GM18867 (cell line): ENCODE data around the gene PDXDC1.
"Not testable (repeated sequence)": the region's sequence is repeated elsewhere in the genome, so short reads cannot be mapped to it uniquely, and the experiment has no call there.

ENCODE experiments used
- ATAC-seq: cut with Tn5 transposase; IDR thresholded peaks from one replicate; pipeline ENCODE4 v1.9.1; 2021; ENCODE audit warnings: mild to moderate bottlenecking, moderate library complexity; ENCODE audit not compliant: unreplicated experiment

The PDXDC1 gene

DNA sequence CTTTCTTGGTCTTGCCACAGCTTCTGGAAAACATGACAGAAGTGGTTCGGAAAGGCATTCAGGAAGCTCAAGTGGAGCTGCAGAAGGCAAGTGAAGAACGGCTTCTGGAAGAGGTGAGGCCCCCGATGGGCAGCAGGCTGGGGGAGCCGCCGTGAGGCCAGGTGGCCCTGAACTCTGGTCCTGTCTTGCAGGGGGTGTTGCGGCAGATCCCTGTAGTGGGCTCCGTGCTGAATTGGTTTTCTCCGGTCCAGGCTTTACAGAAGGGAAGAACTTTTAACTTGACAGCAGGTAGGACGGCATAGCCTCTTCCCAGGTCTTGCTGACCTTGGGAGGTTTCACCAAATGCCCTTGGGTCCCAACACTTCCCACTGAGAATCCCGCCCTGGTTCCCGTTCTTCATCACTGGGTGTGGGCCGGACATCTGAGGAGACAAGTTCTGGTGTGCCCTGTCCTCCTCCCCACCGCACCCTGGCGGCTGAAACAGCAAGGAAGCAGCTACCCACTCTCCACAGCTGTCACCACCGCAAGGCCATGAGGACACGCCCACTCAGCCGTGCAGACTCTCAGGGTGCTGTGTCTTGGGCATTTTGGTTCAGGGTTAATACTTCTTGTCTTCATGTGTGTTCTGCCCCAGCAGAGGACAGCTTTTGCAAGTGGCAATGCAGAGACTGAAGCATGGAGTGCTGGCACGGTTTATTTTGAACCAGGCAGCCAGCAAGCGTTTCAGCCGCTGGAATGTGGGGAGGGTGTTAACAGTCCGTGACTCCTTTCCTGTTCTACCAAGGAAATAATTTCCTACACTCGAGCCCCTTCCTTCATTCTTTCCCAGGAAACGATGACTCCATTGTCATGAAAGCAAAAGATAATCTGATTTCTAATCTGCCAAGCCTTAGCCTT is 59.7 kb downstream of the PDXDC1 start:
- no peak for ATAC-seq

DNA sequence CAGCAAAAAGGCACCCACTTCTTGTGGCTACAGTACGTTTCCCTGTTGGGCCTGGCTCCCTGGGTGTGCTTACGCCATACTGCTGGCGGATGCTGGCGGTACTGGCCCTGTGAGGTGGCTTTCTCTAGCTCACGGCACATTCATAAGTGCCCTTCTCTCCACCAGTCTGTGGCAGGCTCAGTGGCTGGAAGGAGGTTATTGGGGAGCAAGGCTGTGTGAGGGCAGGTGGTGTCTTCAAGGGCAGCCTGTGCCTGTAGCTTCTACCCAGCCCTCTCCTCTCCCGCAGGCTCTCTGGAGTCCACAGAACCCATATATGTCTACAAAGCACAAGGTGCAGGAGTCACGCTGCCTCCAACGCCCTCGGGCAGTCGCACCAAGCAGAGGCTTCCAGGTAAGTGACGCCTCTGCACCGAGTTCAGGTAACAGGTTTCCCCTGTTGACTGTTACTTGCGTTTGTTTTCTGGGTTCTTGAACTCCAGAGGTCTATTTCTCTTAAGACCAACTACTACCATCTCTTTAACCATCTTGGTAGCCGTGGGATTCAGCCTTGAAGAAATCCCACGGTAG is 60.4 kb downstream of the PDXDC1 start:
- ATAC-seq: no peak

DNA sequence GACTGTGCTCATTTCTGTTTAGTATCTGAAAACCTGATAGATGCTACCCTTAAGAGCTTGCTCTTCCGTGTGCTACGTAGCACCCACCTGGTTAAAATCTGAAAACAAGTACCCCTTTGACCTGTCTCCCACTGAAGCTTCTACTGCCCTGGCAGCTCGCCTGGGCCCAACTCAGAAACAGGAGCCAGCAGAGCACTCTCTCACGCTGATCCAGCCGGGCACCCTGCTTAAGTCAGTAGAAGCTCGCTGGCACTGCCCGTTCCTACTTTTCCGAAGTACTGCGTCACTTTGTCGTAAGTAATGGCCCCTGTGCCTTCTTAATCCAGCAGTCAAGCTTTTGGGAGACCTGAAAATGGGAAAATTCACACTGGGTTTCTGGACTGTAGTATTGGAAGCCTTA is 62.2 kb downstream of the PDXDC1 start:
- no peak for ATAC-seq

DNA sequence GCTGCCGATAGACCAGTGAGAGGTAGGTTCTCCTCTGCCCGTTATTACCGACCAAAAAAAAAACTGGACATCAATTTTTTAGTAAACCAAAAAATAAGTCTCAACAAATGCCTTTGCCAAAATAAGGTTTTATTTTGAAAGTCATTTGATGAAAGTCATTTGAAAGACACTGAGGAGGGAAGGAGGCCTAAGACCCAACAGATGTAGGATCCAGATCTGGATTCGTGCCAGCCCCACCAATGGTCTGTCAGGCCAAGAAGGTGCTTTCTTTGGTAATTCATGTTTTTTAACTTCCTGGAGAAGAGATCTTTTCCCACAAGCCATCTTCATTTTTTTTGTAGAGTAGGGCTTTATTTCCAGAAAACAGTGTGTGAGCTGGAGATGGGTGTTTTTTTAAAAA is 62.9 kb downstream of the PDXDC1 start:
- ATAC-seq: no peak

DNA sequence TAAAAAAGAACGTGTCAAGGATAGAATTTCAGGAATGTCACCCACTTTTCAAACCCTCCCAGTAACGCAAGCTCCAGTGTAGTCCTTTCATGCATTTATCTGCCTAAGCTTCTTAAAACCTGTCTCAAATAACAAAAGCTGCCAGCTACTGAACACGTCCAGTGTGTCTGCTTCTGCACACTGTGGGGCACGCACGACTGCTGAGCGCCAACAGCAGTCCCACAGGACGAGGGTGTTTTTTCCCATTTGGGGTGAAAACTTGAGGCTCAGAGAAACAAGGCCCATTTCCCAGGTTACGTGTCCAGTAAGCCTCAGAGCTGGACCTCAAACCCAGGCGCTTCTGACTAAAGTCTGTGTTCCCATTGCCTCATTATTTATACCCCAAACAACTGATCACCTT is 63.9 kb downstream of the PDXDC1 start:
- no peak for ATAC-seq

DNA sequence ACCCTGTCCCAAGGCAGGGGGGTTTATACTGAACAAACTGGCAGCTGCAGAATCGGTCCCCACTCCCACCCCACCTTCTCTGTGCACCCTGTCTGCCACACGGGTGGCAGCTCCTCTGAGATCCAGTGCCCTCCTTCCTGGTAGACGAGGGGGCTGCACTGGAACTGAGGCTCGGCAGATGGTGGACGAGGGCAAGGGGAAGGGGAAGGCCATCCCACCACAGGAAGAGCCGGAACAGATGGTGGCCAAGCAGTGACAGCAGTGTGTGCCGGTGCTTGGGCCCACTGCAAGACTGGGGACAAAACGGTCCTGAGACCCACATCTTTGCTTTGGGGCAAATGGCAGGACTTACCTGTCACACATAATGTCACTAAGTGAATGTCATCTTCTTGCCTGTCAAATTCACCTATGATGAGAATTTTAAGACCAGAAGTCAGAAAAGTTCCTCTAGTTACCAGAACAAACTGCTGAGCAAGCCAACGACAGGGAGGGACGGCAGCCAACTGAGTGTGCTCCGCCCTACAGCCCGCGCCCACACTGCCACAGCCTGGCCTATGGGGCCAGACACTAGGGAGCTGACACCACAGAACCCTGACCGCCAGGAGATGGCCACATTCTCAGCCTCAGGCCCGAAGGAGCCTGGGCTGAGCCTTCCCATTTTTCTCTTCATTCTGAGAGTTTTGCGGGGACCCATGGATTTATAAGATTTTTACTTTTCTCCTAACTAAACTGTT is 66.6 kb downstream of the PDXDC1 start:
- no peak for ATAC-seq

DNA sequence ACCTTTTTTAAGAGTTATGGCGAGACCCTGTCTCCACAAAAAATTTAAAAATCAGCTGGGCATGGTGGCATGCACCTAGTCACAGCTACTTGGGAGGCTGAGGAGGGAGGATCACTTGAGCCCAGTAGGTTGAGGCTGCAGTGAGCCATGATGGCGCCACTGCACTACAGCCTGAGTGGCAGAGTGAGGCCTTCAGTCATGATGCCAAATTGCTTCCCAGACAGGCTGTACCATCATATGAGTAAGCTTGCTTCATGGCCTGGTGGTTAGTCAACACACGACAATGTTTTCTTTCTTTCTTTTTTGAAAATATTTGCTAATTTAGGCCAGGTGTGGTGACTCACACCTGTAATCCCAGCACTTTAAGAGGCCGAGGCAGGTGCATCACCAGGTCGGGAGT is 68.5 kb downstream of the PDXDC1 start:
- no peak for ATAC-seq

DNA sequence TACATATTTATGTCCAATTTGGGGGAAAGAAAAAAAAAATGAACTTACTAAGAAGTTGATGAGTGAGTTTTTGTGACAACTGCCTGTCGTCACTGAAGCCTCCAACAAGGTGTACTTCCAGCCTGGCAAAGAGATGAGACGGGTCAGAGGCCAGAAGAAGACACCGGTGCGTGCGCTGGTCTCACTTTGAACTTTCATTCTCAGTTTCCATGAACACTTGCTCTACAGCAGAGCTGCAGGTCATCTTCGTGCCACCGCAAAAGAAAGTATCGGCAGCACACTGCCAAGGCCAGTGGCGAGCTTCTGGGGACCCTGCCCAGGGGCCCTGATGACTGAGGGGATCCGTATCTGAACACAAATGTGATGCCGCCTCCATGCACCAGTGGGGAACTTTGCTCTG is 69.5 kb downstream of the PDXDC1 start:
- no peak for ATAC-seq

DNA sequence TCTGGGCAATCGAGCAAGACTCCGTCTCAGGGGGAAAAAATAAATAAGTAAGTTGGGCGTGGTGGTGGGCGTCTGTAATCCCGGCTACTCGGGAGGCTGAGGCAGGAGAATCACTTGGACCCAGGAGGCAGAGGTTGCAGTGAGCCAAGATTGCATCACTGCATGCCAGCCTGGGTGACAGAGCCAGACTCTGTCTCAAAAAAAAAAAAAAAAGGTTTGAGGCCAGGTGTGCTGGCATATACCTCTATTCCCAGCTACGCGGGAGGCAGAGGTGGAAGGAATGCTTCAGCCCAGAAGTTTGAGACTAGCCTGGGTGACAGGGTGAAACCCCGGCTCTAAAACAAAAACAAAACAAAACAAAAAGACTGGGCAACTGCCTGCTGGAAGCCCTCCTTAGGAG is 70.4 kb downstream of the PDXDC1 start:
- not testable (repeated sequence) for ATAC-seq

DNA sequence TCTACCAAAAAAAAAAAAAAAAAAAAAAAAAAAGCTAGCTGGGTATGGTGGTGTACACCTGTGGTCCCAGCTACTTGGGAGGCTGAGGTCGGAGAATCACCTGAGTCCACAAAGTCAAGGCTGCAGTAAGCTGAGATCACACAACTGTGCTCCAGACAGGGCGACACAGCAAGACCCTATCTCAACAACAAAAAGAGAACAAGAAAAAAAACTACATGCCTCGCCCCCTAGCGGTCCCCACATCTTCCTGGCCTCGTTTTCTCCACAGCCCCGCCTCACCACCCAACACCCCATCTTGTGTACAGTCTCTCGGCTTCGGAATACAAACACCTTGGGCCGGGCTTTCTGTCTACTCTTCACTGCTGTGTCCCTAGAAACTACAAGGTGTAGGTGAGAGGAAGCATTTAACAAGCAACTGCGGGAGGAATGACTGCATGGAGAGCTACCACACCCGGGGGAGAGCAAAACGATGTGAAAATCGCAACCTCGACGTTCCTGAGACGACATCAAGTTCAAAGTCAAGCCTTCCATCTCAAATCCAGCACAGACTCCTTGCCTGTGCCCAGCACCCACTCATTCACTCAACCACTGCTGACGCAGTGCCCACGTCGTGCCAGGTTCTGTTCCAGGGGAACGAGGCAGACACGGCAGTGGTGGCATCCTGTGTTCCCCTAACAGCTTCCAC is 72.0 kb downstream of the PDXDC1 start:
- ATAC-seq: no peak

DNA sequence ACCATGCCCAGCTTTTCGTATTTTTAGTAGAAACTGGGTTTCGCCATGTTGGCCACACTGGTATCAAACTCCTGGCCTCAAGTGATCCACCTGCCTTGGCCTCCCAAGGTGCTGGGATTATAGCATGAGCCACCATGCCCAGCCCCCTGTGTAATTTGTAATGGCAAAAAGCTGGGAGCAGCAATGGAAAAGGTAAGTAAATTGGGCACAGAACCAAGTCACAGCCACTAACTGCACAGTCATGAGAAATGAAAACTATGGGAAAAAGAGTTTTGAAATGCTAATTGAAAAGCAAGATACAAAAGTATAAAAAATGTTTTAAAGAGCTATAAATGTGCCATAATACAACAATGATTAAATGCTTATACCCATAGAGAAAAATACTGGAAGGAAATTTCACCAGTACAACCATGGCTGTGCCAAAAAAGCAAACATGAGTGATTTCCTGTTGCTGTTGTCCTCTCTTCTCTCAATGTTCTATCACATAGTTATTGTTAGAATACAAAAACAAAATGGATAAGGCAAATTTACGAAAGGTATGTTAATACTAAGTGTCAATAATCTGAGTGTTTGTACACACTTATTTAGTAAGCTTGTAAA is 74.9 kb downstream of the PDXDC1 start:
- ATAC-seq: no peak

DNA sequence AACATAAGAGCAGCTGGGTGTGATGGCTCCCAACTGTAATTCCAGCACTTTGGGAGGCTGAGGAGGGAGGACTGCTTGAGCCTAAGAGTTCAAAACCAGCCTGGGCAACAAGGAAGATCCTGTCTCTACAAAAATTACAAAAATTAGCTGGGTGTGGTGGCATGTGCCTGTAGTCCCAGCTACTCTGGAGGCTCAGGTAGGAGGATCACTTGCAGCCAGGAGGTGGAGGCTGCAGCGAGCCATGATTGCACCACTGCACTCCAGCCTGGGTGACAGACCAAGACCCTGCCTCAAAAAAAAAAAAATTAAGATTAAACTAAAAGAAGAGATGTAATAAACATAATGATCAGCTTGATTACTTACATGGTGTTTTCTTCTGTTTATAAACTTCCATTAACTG is 75.6 kb downstream of the PDXDC1 start:
- not testable (repeated sequence) for ATAC-seq

DNA sequence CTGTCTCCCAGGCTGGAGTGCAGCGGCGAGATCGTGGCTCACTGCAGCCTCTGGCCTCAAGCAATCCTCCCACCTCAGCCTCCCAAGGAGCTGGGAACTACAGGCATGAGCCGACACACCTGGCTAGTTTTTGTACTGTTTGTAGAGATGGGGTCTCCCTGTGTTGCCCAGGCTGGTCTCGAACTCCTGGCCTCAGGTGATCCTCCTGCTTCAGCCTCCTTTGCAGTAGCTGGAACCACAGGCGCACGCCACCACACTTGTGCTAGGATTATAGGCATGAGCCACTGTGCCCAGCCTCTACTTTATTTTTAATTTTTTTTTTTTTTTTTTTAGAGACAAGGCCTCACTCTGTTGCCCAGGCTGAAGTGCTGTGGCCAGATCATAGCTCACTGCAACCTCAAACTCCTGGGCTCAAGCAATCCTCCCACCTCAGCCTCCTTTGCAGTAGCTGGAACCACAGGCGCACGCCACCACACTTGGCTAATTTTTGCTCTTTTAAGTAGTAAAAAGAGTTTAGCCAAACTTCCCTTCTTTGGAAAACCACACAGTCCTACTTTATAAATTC is 76.6 kb downstream of the PDXDC1 start:
- ATAC-seq: no peak

DNA sequence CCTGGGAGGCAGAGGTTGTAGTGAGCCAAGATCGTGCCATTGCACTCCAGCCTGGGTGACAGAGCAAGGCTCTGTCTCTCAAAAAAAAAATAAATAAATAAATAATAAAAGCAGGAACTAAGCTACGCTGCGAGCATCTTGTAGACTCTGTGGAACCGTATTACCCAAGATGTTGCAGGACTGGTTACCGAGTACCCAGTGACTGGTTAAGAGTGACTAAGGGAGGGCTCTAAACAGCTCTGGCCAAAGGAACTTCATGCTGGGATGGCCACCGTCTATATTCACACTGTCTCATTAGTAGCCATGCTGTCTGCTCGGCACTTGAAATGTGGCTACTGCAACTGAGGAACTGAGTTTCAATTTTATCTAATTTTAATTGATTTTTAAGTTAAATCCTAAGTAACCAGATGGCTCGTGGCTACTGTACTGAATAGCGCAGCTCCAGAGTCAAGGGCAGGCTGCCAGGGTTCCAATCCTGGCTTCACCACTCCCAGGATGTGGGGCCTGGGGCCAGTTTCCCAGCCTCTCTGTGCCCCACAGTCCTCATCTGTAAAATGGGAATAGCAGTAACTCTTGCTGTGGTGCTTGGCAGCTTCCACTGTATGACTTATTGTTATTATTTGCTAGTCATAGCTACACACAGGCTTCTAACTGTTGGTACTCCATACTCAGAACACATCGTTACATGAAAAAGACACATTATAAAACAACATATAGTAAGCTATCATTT is 78.1 kb downstream of the PDXDC1 start:
- ATAC-seq: no peak

DNA sequence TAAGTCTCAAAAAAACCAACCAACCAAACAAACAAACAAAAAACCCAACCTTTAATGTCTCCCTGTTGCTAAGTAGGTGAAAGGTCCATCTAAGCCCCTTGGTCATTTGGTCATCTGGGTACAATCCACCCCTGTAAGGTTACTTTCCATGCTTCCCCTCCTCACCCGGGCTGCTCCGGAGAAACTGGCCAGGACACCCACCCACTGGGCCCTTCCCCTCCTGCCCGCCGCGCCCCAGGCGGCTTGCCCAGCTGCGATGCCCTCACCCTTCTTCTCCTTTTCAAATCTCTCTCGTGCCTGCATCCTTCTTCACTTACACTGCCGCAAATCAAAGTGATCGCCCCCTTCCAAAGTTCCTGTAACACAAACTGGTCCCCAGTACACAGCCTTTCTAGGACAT is 79.1 kb downstream of the PDXDC1 start:
- no peak for ATAC-seq

DNA sequence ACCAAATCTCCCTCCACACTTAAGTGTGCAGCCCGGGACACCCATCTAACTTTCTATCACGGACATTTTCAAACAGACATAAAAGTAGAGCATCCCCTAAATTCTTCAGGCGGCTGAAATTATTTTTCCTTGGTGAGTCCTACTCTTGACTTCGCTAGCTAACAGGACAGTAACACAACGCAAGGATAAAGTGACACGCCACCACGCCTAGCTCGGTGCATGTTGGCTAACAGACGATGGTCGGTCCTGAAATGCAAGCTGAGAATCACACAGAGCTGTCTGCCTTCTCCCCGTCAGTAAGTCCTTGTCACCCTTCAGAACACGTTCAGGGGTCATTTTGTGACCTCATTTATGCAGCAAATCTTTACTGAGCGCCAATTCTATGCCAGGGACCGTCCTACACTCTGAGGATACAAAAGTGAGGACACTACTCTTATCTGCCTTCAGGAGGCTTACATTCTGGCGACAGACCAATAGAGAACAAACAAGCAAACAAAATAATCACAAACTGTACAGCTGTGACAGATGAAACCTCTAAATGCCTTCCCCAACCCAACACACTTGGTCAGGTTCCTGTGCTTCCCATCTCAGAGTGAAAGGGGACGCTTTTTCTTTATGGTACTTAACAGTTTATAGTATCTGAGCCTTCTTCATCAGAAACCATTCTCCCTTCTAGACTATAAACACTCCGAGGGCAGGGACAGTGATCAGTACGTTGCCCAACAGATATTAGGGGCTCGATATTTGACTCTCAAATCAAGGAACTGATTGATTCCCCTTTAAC is 79.7 kb downstream of the PDXDC1 start:
- ATAC-seq: no peak

DNA sequence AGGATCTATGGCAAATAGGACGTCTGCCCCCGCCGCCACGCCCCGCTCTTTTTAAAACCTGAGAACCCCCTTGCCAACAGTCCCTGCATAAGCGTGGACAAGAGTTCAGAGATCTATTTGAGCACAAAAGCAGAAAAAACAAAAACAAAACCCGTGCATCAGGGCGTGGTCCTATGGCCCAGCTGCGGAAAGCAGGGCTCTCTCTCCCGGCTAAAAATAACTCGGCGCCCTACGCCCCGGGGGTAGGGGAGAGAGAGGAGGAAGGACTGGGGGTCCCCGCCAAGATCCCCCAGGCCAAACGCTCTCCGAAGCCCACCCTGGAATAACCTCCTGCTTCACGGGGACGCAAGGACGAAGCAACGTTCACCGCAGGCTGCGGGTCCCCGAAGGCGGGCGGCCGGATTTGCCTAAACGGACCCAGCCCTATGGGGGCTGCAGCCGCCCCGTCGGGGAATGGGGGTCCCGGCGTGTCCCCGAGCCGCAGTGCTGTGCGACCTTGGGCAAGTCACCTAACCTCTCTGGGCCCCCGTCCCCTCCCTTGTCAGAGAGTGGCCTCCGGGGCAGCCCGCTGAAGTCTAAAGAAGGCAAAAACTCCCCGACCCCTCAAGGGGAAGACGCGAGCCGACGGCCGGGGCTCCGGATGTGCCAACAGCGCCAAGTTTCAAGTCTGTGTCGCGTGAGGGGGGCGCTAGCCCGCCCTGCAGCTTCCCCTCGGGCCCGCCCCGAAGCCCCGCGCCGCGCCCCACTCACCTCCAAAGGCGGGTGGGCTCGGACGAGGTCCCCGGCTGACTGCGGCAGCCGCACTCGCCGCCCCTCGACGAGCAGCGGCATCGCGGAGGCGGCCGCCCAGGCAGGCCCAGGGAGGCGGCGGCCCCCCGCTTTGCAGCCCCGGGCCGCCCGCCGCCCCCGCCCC is 80.6 kb downstream of the PDXDC1 start:
- ATAC-seq: peak; percentile 62
